ENCODE measurements around the gene SOS1.

The SOS1 gene

DNA sequence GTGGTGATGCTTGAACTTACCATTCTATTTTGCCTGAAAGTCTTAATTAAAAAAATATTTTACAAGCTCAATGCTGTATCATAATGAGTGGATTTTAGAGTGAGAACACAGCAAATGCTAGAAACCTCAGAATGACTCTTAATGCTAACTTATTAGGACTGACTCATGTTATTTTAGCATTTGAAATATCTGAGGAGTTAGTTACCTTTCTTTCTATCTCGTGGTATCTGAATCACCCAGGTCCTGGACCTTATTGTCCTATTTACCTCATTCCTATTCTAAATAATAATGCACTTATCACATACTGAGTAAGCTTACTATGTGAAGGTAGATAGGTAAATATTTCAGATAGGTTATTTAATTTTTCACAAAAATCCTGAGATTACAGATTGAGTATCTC lies 70.7 kb downstream of the SOS1 start:
- no peaks in the 10 kb centered on the region for H3K4me1 ChIP-seq (ENCODE audit: control insufficient read depth, low read length)
- no peaks in the 10 kb centered on the region for H3F3A ChIP-seq (ENCODE audit: control insufficient read depth, insufficient read depth)
- H4K20me1 ChIP-seq (ENCODE audit: control insufficient read depth, insufficient read depth, low read depth, low read length) = no peaks in the 10 kb centered on the region
- H3K27ac ChIP-seq (ENCODE audit: low read depth, low read length) = no peak overlapping the region
- no peaks in the 10 kb centered on the region for H3K9me2 ChIP-seq (replicated peaks; ENCODE audit: control insufficient read depth, low read length)
- no peaks in the 10 kb centered on the region for H3K79me2 ChIP-seq (ENCODE audit: control insufficient read depth, low read length)
- H3K4me3 ChIP-seq (ENCODE audit: low read length) = no peak overlapping the region
- H3K27me3 ChIP-seq (ENCODE audit: control insufficient read depth, low read length) = no peaks in the 10 kb centered on the region
- TF ChIP-seq, protein P1, sequence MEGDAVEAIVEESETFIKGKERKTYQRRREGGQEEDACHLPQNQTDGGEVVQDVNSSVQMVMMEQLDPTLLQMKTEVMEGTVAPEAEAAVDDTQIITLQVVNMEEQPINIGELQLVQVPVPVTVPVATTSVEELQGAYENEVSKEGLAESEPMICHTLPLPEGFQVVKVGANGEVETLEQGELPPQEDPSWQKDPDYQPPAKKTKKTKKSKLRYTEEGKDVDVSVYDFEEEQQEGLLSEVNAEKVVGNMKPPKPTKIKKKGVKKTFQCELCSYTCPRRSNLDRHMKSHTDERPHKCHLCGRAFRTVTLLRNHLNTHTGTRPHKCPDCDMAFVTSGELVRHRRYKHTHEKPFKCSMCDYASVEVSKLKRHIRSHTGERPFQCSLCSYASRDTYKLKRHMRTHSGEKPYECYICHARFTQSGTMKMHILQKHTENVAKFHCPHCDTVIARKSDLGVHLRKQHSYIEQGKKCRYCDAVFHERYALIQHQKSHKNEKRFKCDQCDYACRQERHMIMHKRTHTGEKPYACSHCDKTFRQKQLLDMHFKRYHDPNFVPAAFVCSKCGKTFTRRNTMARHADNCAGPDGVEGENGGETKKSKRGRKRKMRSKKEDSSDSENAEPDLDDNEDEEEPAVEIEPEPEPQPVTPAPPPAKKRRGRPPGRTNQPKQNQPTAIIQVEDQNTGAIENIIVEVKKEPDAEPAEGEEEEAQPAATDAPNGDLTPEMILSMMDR (IDR thresholded peaks at IDR 0.05; ENCODE audit: low read depth, low read length, poor library complexity, severe bottlenecking) = no peak
- no peak for TF ChIP-seq EZH2phosphoT487 (IDR thresholded peaks at IDR 0.05; ENCODE audit: borderline replicate concordance, low read length)
- H3K9me3 ChIP-seq (ENCODE audit: control insufficient read depth, insufficient read depth, low read length) = no peaks in the 10 kb centered on the region
- H3K36me3 ChIP-seq (ENCODE audit: control insufficient read depth, low read length) = peaks cover 45% of the 10 kb centered on the region
- H3K4me2 ChIP-seq (ENCODE audit: low read length) = no peak overlapping the region

DNA sequence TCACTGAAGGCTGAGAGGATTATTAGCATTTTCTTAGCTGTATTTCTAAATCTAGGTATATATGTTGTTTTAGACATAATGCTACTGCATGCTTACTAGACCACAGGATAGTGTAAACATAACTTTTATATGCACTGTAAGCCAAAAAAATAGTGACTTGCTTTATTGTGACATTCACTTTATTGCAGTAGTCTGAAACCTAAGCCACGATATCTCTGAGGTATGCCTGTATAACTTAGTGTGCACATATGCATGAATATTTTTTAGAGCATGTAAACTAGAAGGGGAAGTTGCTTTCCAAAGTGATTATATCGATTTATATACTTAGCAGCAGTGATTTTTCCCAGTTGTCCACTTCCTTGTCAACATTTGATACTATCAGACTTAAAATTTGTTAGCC lies 81.8 kb downstream of the SOS1 start:
- Histone ChIP-seq H3F3A (ENCODE audit: control insufficient read depth, insufficient read depth) (no peaks in the 10 kb centered on the region), H3K4me2 (ENCODE audit: low read length) (no peak overlapping the region), H3K9me2 (replicated peaks; ENCODE audit: control insufficient read depth, low read length) (no peaks in the 10 kb centered on the region), H3K36me3 (ENCODE audit: control insufficient read depth, low read length) (peaks cover 2% of the 10 kb centered on the region; the same call in 1 of the 2 replicates), H3K27me3 (ENCODE audit: control insufficient read depth, low read length) (no peaks in the 10 kb centered on the region), H3K4me3 (ENCODE audit: low read length) (no peak overlapping the region), H3K27ac (ENCODE audit: low read depth, low read length) (no peak overlapping the region), H3K9me3 (ENCODE audit: control insufficient read depth, insufficient read depth, low read length) (no peaks in the 10 kb centered on the region), H4K20me1 (ENCODE audit: control insufficient read depth, insufficient read depth, low read depth, low read length) (no peaks in the 10 kb centered on the region), H3K79me2 (ENCODE audit: control insufficient read depth, low read length) (no peaks in the 10 kb centered on the region), H3K4me1 (ENCODE audit: control insufficient read depth, low read length) (no peaks in the 10 kb centered on the region)
- TF ChIP-seq, protein P1 (IDR thresholded peaks at IDR 0.05; ENCODE audit: low read depth, low read length, poor library complexity, severe bottlenecking) = no peak
- no peak for TF ChIP-seq EZH2phosphoT487 (IDR thresholded peaks at IDR 0.05; ENCODE audit: borderline replicate concordance, low read length)

DNA sequence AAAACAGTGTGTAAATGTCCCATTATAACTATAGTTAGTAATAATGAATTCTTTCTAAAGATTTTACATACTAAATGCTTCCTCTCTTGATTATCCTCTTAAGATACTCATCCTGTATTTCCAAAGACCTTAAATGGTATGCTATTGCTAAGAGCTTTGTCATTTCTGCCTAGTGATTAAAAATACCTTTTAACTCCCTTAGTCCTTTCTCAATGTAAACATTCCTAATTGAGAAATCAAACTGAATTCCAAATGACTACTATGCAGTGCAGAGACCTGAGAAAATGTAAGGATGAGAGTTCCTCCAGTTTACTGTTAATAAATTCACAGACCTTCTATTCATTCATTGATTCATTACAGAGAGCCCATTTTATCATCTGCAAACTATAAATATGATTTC lies 86.9 kb downstream of the SOS1 start:
- Histone ChIP-seq H3K36me3 (ENCODE audit: control insufficient read depth, low read length) (peaks cover 18% of the 10 kb centered on the region), H3F3A (ENCODE audit: control insufficient read depth, insufficient read depth) (no peaks in the 10 kb centered on the region), H3K27me3 (ENCODE audit: control insufficient read depth, low read length) (no peaks in the 10 kb centered on the region), H3K27ac (ENCODE audit: low read depth, low read length) (no peak overlapping the region), H3K4me3 (ENCODE audit: low read length) (no peak overlapping the region), H3K79me2 (ENCODE audit: control insufficient read depth, low read length) (no peaks in the 10 kb centered on the region), H3K4me2 (ENCODE audit: low read length) (no peak overlapping the region), H3K9me3 (ENCODE audit: control insufficient read depth, insufficient read depth, low read length) (no peaks in the 10 kb centered on the region), H3K9me2 (replicated peaks; ENCODE audit: control insufficient read depth, low read length) (no peaks in the 10 kb centered on the region), H3K4me1 (ENCODE audit: control insufficient read depth, low read length) (no peaks in the 10 kb centered on the region), H4K20me1 (ENCODE audit: control insufficient read depth, insufficient read depth, low read depth, low read length) (no peaks in the 10 kb centered on the region)
- TF ChIP-seq, protein P1 (IDR thresholded peaks at IDR 0.05; ENCODE audit: low read depth, low read length, poor library complexity, severe bottlenecking) = no peak
- no peak for TF ChIP-seq EZH2phosphoT487 (IDR thresholded peaks at IDR 0.05; ENCODE audit: borderline replicate concordance, low read length)

DNA sequence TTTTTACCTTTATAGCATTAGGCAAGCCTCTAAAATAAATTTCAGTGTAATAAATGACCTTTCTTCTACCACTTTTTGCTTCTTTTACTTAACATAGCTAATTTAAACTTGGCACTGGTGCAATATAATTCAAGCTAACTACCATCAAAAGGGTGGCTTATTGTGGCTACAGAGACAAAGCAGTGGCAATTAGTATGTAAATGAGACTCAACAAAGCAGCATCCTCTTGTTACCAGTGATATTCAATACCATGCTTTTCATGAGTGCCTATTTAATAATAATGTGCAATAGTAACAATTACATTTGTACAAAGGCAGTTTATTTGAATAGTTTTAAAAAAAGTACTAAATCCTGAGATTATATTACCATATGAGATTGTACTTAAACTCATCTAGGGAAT lies 93.4 kb downstream of the SOS1 start:
- Histone ChIP-seq H3K27me3 (ENCODE audit: control insufficient read depth, low read length) (no peaks in the 10 kb centered on the region), H3K9me3 (ENCODE audit: control insufficient read depth, insufficient read depth, low read length) (no peaks in the 10 kb centered on the region), H3K27ac (ENCODE audit: low read depth, low read length) (no peak overlapping the region), H3F3A (ENCODE audit: control insufficient read depth, insufficient read depth) (no peaks in the 10 kb centered on the region), H4K20me1 (ENCODE audit: control insufficient read depth, insufficient read depth, low read depth, low read length) (no peaks in the 10 kb centered on the region), H3K9me2 (replicated peaks; ENCODE audit: control insufficient read depth, low read length) (no peaks in the 10 kb centered on the region), H3K79me2 (ENCODE audit: control insufficient read depth, low read length) (no peaks in the 10 kb centered on the region), H3K4me2 (ENCODE audit: low read length) (no peak overlapping the region), H3K36me3 (ENCODE audit: control insufficient read depth, low read length) (peaks cover 24% of the 10 kb centered on the region), H3K4me3 (ENCODE audit: low read length) (no peak overlapping the region), H3K4me1 (ENCODE audit: control insufficient read depth, low read length) (no peaks in the 10 kb centered on the region)
- TF ChIP-seq EZH2phosphoT487 (IDR thresholded peaks at IDR 0.05; ENCODE audit: borderline replicate concordance, low read length) = no peak
- TF ChIP-seq, protein P1 (IDR thresholded peaks at IDR 0.05; ENCODE audit: low read depth, low read length, poor library complexity, severe bottlenecking) = no peak
